Measurements from ENCODE around the gene MBOAT2. TPM values are rescaled to one million over a fixed set of nuclear protein-coding genes. Genes with fewer than 3 reads are reported as not detected.

Gene MBOAT2
- total and polyA plus RNA-seq, 2 of the 13 experiments (the other 11 are each of a cell fraction or from before 2014, with no cell fraction given) = 0.11 to 0.36 TPM

DNA sequence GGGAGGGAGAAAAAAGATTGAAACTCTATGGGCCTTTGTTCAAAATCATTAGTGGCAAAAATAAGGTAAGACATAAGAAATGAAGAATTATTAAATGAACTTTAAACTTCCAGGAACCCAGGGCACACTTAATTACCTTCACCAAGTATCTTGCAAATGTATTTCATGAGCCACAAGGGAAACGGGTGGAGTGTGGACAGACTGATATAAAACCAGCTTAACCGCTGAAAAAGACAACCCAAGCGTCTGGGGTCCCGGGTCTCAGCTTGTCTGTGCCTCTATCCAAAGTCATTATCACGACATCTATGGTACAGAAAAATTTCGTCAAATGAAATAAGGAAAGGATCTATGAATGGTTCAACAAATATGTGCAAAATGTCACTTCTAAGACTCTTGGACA is 13.9 kb upstream of the MBOAT2 start:
- no TSS peak for BruUV-seq (replicated peaks)
- no peak overlapping the region for H2AFZ ChIP-seq (ENCODE audit: low read length)
- TF ChIP-seq AGO2 (optimal IDR thresholded peaks at IDR 0.05; ENCODE audit: low read depth, low read length) = no peak
- TF ChIP-seq SRSF4 (IDR thresholded peaks at IDR 0.05; ENCODE audit: low read depth, low read length, poor library complexity, severe bottlenecking) = no peak
- no peak for TF ChIP-seq ZNF350 (CRISPR knock-in tag; IDR thresholded peaks at IDR 0.05; ENCODE audit: borderline replicate concordance, low read depth)
- DNase-seq (ENCODE audit: low spot score) (no peak), ATAC-seq (no peak), FAIRE-seq (no peak)
- no peak overlapping the region for H3K9ac ChIP-seq (ENCODE audit: insufficient read depth, low read depth, low read length)
- POLR2A ChIA-PET = no interaction called here
- no peak overlapping the region for H3K27ac ChIP-seq (ENCODE audit: extremely low read length, insufficient read depth, low read length)
- H3K4me2 ChIP-seq (ENCODE audit: low read depth, low read length) = no peak overlapping the region
- H4K20me1 ChIP-seq (ENCODE audit: insufficient read depth, low read length) = no peaks in the 10 kb centered on the region
- peaks cover 0 to 23% of the 10 kb centered on the region in 2 experiments; a peak in 1 of 5 replicates for H3K27me3 ChIP-seq (ENCODE audit: control insufficient read depth in 1 of 2, insufficient read depth in 2 of 2, low read length in 2 of 2)
- no peak overlapping the region for H3K4me3 ChIP-seq (replicated peaks in 1 of 3; ENCODE audit: insufficient read depth in 1 of 3, low read depth in 2 of 3, low read length in 3 of 3)
- 29% methylated on average over 6 of the region's 6 CpGs for WGBS (ENCODE audit: low lambda C conversion rate)
- in situ Hi-C loops (cut with HindIII; ENCODE audit: extremely low pct_ligation_motif_present, low pct_unique_long_range_greater_than_20kb) (no loop called here), intact Hi-C loops (cut with micrococcal nuclease; ENCODE audit: unreplicated experiment) (no loop called here)
- CTCF ChIA-PET (ENCODE audit: low intra/inter-chr PET ratio, low total read pairs) = no interaction called here
- no peaks in the 10 kb centered on the region for H3K79me2 ChIP-seq (ENCODE audit: insufficient read depth, low read length)
- no peaks in the 10 kb centered on the region for H3K36me3 ChIP-seq (replicated peaks in 1 of 2; ENCODE audit: control insufficient read depth in 1 of 2, insufficient read depth in 2 of 2, low read length in 2 of 2)
- H3K9me3 ChIP-seq (ENCODE audit: low read length) = no peaks in the 10 kb centered on the region
- no peaks in the 10 kb centered on the region for H3K4me1 ChIP-seq (ENCODE audit: insufficient read depth, low read length)

DNA sequence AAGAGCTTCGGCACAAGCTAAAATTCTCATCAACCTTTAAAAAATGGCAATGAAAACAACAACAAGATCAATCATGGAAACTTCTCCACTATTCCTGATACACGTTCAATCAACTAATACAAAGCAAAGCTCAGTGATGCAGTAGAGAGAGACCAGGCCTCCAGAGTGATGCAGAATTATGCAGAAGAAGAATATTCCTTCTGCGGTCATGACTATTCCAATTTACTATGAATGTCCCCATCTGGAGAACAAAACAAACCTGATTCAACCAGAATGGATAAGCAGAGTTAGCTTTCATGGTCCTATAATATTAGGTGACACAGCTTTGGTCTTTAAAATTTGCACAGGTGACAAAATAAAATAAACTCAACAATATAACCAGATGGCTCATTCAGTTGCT is 12.5 kb upstream of the MBOAT2 start:
- in situ Hi-C loops (cut with HindIII; ENCODE audit: extremely low pct_ligation_motif_present, low pct_unique_long_range_greater_than_20kb) (no loop called here), intact Hi-C loops (cut with micrococcal nuclease; ENCODE audit: unreplicated experiment) (no loop called here)
- Histone ChIP-seq H3K9me3 (ENCODE audit: low read length) (no peaks in the 10 kb centered on the region), H2AFZ (ENCODE audit: low read length) (no peak overlapping the region), H3K4me1 (ENCODE audit: insufficient read depth, low read length) (no peaks in the 10 kb centered on the region), H3K4me3 (replicated peaks in 1 of 3; ENCODE audit: insufficient read depth in 1 of 3, low read depth in 2 of 3, low read length in 3 of 3) (no peak overlapping the region), H3K27ac (ENCODE audit: extremely low read length, insufficient read depth, low read length) (no peak overlapping the region), H3K79me2 (ENCODE audit: insufficient read depth, low read length) (no peaks in the 10 kb centered on the region), H3K9ac (ENCODE audit: insufficient read depth, low read depth, low read length) (no peak overlapping the region), H3K4me2 (ENCODE audit: low read depth, low read length) (no peak overlapping the region), H4K20me1 (ENCODE audit: insufficient read depth, low read length) (no peaks in the 10 kb centered on the region), H3K27me3 (ENCODE audit: control insufficient read depth in 1 of 2, insufficient read depth in 2 of 2, low read length in 2 of 2) (0 out of 5 replicates have a peak, but pooled peaks cover 0 to 15% of the 10 kb centered on the region in 2 experiments), H3K36me3 (replicated peaks in 1 of 2; ENCODE audit: control insufficient read depth in 1 of 2, insufficient read depth in 2 of 2, low read length in 2 of 2) (no peaks in the 10 kb centered on the region)
- 40% methylated on average over 3 of the region's 3 CpGs for WGBS (ENCODE audit: low lambda C conversion rate)
- ChIA-PET CTCF (ENCODE audit: low intra/inter-chr PET ratio, low total read pairs) (no interaction called here), POLR2A (no interaction called here)
- ATAC-seq (no peak), FAIRE-seq (no peak), DNase-seq (ENCODE audit: low spot score) (no peak)
- BruUV-seq (replicated peaks) = no TSS peak
- TF ChIP-seq, protein P1, sequence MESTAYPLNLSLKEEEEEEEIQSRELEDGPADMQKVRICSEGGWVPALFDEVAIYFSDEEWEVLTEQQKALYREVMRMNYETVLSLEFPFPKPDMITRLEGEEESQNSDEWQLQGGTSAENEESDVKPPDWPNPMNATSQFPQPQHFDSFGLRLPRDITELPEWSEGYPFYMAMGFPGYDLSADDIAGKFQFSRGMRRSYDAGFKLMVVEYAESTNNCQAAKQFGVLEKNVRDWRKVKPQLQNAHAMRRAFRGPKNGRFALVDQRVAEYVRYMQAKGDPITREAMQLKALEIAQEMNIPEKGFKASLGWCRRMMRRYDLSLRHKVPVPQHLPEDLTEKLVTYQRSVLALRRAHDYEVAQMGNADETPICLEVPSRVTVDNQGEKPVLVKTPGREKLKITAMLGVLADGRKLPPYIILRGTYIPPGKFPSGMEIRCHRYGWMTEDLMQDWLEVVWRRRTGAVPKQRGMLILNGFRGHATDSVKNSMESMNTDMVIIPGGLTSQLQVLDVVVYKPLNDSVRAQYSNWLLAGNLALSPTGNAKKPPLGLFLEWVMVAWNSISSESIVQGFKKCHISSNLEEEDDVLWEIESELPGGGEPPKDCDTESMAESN (CRISPR knock-in tag; conservative IDR thresholded peaks at IDR 0.05) = no peak
- no peak for TF ChIP-seq JUND (CRISPR knock-in tag; IDR thresholded peaks at IDR 0.05)
- TF ChIP-seq ZNF207 (IDR thresholded peaks at IDR 0.05; ENCODE audit: borderline replicate concordance) = no peak
- no peak for TF ChIP-seq ZBTB1 (CRISPR knock-in tag; IDR thresholded peaks at IDR 0.05; ENCODE audit: borderline replicate concordance)
- TF ChIP-seq PLRG1 (conservative IDR thresholded peaks at IDR 0.05) = no peak
- TF ChIP-seq ARID2 (CRISPR knock-in tag; IDR thresholded peaks at IDR 0.05; ENCODE audit: borderline replicate concordance) = no peak
- no peak for TF ChIP-seq ZNF619 (CRISPR knock-in tag; IDR thresholded peaks at IDR 0.05)
- TF ChIP-seq SALL2 (CRISPR knock-in tag; IDR thresholded peaks at IDR 0.05) = no peak
- no peak for TF ChIP-seq MBNL3 (CRISPR knock-in tag; conservative IDR thresholded peaks at IDR 0.05)
- TF ChIP-seq ZFP62 (CRISPR knock-in tag; IDR thresholded peaks at IDR 0.05) = no peak
- TF ChIP-seq, protein P2, sequence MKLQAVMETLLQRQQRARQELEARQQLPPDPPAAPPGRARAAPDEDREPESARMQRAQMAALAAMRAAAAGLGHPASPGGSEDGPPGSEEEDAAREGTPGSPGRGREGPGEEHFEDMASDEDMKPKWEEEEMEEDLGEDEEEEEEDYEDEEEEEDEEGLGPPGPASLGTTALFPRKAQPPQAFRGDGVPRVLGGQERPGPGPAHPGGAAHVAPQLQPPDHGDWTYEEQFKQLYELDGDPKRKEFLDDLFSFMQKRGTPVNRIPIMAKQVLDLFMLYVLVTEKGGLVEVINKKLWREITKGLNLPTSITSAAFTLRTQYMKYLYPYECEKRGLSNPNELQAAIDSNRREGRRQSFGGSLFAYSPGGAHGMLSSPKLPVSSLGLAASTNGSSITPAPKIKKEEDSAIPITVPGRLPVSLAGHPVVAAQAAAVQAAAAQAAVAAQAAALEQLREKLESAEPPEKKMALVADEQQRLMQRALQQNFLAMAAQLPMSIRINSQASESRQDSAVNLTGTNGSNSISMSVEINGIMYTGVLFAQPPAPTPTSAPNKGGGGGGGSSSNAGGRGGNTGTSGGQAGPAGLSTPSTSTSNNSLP (IDR thresholded peaks at IDR 0.05; ENCODE audit: low read depth, low read length) = no peak
- TF ChIP-seq LCORL (IDR thresholded peaks at IDR 0.05) = no peak
- no peak for TF ChIP-seq LCORL (CRISPR knock-in tag; IDR thresholded peaks at IDR 0.05)
- no peak for TF ChIP-seq SMAD9 (CRISPR knock-in tag; IDR thresholded peaks at IDR 0.05)
- no peak for TF ChIP-seq ZNF615 (CRISPR knock-in tag; IDR thresholded peaks at IDR 0.05; ENCODE audit: borderline replicate concordance)

Data from HepG2 (cell line).